ENCODE results near the gene HUS1.
"Not testable (repeated sequence)": the region's sequence is repeated elsewhere in the genome, so short reads cannot be mapped to it uniquely, and the experiment has no call there.

HUS1 gene

DNA sequence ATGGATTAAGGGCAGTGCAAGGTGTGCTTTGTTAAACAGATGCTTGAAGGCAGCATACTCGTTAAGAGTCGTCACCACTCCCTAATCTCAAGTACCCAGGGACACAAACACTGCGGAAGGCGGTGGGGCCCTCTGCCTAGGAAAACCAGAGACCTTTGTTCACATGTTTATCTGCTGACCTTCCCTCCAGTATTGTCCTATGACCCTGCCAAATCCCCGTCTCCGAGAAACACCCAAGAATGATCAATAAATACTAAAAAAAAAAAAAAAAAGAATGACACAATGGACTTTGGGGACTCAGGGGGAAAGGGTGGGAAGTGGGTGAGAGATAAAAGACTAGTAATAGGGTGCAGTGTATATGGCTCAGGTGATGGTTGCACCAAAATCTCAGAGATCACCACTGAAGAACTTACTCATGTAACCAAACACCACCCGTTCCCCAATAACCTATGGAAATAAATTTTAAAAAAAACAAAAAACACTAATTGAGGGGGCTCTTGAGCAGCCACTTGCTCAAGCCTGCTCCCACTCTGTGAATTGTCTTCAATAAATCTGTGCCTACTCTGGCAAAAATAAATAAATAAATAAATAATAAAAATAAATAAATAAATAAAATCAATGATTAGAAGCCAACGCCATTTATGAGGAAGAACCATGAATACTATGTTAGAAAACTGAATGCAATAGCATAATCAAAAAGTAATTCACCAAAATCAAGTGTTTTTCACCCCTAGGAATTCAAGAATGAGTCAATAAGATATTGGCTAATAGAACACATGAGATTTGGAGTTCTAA is 56.1 kb downstream of the HUS1 start:
- not testable (repeated sequence) for DNase-seq (ENCODE audit: low read depth, low spot score)

DNA sequence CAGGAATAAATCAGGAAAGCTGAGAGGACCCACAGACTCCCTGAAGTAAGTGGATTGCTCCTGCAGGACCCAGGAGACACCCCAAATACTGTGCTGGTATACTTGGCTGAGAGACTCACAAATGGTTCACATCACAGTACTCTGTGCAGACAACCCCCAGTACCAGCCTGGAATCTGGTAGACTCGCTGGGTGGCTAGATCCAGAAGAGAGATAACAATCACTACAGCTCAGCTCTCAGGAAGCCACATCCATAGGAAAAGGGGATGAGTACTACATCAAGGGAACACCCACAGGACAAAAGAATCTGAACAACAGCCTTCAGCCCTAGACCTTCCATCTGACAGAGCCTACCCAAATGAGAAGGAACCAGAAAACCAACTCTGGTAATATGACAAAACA is 62.9 kb downstream of the HUS1 start:
- not testable (repeated sequence) for DNase-seq (ENCODE audit: low read depth, low spot score)

DNA sequence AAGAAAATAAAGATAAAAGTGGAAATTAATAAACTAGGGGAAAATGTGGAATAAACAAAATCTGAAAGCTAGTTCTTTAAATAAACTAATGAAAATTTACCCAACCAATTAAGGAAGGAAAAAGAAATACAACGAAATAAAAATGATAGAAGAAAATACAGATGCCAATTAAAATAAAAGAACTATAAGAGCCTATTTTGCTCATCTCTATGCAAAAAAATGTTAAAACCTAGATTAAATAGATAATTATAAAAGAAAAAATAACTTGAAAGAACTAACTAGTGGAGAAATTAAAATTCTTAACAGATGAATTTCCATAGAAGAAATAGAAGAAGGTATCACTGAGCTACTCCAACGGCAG is 63.8 kb downstream of the HUS1 start:
- no peak for DNase-seq (ENCODE audit: low read depth, low spot score)

DNA sequence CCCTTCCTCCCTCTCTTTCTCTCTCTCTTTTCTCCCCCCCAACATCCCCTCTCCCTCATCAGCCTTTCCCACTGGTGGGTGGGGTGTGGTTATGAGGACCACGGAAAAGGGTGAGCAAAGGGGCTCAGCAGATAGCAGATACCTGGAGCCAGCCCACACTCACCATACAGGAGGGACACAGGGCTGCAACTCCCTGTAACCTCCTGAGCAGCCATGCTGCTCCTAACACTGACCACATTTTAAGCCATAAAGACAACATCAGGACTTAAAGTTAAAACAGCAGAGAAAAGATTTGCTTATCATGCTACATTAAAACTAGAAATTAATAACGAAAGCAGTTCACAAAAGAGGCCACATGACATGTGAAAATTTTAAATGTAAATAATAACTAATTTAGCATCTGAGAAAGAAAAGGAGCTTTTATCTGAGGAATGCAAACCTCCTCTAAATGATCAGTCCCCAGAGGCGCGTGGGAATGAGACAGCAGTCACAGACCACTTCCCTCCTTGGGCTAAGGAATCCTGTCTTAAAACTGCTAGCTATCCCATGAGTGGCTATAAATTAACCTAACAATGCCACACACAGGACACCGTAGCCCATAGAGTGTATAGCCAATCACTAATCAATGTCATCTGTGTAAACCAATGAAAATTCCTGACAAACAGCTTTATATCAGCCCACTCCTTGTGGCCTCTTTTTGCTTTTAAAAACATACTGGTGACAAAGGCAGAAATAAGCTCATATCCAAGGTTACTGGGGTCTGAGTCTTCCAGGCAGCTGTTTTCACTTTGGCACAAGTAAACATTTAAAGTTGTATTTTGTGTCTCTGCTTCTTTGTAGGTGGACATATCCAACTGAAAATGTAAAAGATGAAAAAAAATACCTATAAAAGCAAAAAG is 64.4 kb downstream of the HUS1 start:
- no peak for DNase-seq (ENCODE audit: low read depth, low spot score)
